Smooth muscle cell of bladder (primary cell): ENCODE data around the gene RHBDD2. TPM values are rescaled to one million over a fixed set of nuclear protein-coding genes. Genes with fewer than 3 reads are reported as not detected.

Experiments used
- total RNA-seq: library from RNA; depleted of rRNA; stranded (reverse); fragments of >200 nt; gene quantifications from 2 replicates; pipeline ENCODE4 v1.2.3, GENCODE V29; 2014

The RHBDD2 gene
- 19.5 and 30.2 TPM in 2 replicates for total RNA-seq

DNA sequence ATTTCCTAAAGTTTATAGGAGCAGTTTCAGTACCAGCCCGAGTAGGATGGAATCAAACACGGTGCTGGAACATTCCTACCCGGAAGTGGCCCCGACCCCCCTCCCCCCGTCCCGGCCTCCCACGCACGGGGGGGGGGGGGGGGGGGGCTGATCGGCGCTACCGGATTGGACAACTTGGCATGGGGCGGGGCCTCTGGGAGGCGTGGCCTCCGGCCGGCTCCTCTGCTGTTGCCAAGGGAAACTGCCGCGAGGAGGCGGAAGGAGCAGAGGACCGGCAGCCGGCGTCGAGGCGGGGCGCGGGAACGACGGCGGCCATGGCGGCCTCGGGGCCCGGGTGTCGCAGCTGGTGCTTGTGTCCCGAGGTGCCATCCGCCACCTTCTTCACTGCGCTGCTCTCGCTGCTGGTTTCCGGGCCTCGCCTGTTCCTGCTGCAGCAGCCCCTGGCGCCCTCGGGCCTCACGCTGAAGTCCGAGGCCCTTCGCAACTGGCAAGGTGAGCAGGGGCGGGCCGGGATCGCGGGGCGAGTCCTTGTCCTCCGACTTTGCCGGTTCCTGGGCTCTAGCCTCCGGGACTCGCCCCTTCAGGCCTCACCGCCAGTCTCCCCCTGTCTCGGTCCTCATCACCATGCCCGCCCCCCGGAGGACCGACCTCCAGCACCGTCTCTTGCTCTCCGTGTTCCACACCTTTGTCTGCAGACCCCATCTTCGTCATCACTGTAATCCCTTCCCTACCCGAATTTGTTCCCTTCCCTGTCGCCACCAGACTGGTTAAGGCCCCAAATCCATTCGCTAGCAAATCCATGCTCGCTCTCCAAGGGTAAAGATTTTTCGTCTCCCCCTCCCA is at the start of gene RHBDD2:
TSS of gene RHBDD2 (plus strand) at position 266 of the 843 bp plus-strand sequence. CDS start at position 315, 49 bp downstream.

GRCh38 chr7:75914655-75915415 is 36.0 kb downstream of the RHBDD2 start, which contains the start of gene POR:
POR (plus strand) TSS chr7:75915155; CDS start chr7:75954002, 38,847 bp downstream.

Other genes starting within 250 kb of the RHBDD2 start
- gene HIP1, start 140.1 kb upstream of the RHBDD2 start, total RNA-seq, result 5.3 and 8.0 TPM in 2 replicates
- gene CCL26, start 106.8 kb upstream of the RHBDD2 start, total RNA-seq, result 4.8 and 6.2 TPM in 2 replicates
- gene CCL24, start 65.2 kb upstream of the RHBDD2 start, total RNA-seq, result 0.28 TPM in 1 of 2 replicates, not detected in the other
- 88.9 and 117 TPM in 2 replicates for gene POR, start 36.1 kb downstream of the RHBDD2 start, total RNA-seq
- 35.7 and 38.6 TPM in 2 replicates for gene TMEM120A, start 115.6 kb downstream of the RHBDD2 start, total RNA-seq
- gene STYXL1, start 169.0 kb downstream of the RHBDD2 start, total RNA-seq, result 56.9 and 65.8 TPM in 2 replicates
- 51.0 and 62.3 TPM in 2 replicates for gene MDH2, start 169.1 kb downstream of the RHBDD2 start, total RNA-seq